K562 (cell line): ENCODE data around the gene ATF6B. TPM values are rescaled to one million over a fixed set of nuclear protein-coding genes. Genes with fewer than 3 reads are reported as not detected.

Experiments
- ASH1L ChIP-seq: fragments of 450-650 bp; IDR thresholded peaks from 2 replicates; pipeline ENCODE4 v1.6.1; 2018; ENCODE audit warnings: borderline replicate concordance, mild to moderate bottlenecking, low read depth; ENCODE audit not compliant: partially characterized antibody
- BRF1 ChIP-seq: IDR thresholded peaks from 3 replicates; pipeline ENCODE4 v1.6.1; 2011; ENCODE audit warnings: borderline replicate concordance, mild to moderate bottlenecking; ENCODE audit not compliant: insufficient read length; ENCODE audit errors: extremely low read depth
- C11orf30 ChIP-seq: fragments of 450-650 bp; IDR thresholded peaks from 2 replicates; pipeline ENCODE4 v1.6.1; 2016; ENCODE audit warnings: low read depth, mild to moderate bottlenecking
- CXXC5 ChIP-seq: fragments of 250-450 bp; sonication (Bioruptor Pico); IDR thresholded peaks from 2 replicates; pipeline ENCODE4 v1.8.0; 2022; ENCODE audit warnings: inconsistent platforms, mild to moderate bottlenecking, moderate library complexity
- ETV1 ChIP-seq: fragments of 450-650 bp; conservative IDR thresholded peaks from 2 replicates; pipeline ENCODE4 v1.6.1; 2016; ENCODE audit warnings: missing genetic modification characterization, control low read depth, low read depth, missing compliant biosample characterization
- YY1 ChIP-seq, 3 experiments: IDR thresholded peaks; 2 replicates each; pipeline ENCODE4 v1.6.1; 2011; ENCODE audit warnings: low read length in 2 of 3, mild to moderate bottlenecking in 2 of 3, moderate library complexity in 2 of 3, borderline replicate concordance in 1 of 3, control low read depth in 1 of 3, low read depth in 1 of 3; ENCODE audit not compliant: insufficient read depth in 3 of 3, insufficient replicate concordance in 2 of 3, control insufficient read depth in 1 of 3, insufficient read length in 1 of 3; ENCODE audit errors: extremely low read depth in 1 of 3
- polyA plus RNA-seq, 8 experiments: library from polyadenylated mRNA; depleted of rRNA in 4 of 8; stranded (reverse) in 5 of 8; unstranded in 3 of 8; fragments of >200 nt; fragmentation: Nextera tagmentation in 2 of 8; fragmentation: Illumina TruSeq in 1 of 8; extraction: Ambion mirVana in 2 of 8; extraction: Trizol in 1 of 8; gene quantifications; 2 replicates each; pipeline versions ENCODE4 v1.2.1 to v1.2.3, GENCODE V29; 2011 to 2014; ENCODE audit warnings: inconsistent platforms in 1 of 8, missing spikeins in 1 of 8
- total RNA-seq, 7 experiments: library from RNA; depleted of rRNA in 6 of 7; stranded (reverse); fragments of >200 nt in 6 of 7; fragmentation: Illumina TruSeq in 2 of 7; extraction: Trizol in 2 of 7; gene quantifications; 2 replicates each; pipeline versions ENCODE4 v1.2.1 to v1.2.3, GENCODE V29; 2011 to 2021; ENCODE audit warnings: low replicate concordance in 1 of 7
- TF ChIP-seq, protein P1 (sequence below), 2 experiments: fragments of 450-650 bp in 1 of 2; sonication (generic) in 1 of 2; formaldehyde crosslinking in 1 of 2; IDR thresholded peaks in 1 of 2; conservative IDR thresholded peaks in 1 of 2; 2 replicates each; pipeline versions ENCODE4 v1.6.1 to v1.8.1; 2016 to 2023; ENCODE audit warnings: mild to moderate bottlenecking in 2 of 2, moderate library complexity in 2 of 2, inconsistent platforms in 1 of 2, missing genetic modification reagents in 1 of 2
- TF ChIP-seq, protein P2 (sequence below): sonication (generic); formaldehyde crosslinking; IDR thresholded peaks from 2 replicates; pipeline ENCODE4 v1.8.1; 2023; ENCODE audit warnings: missing genetic modification reagents, mild to moderate bottlenecking, borderline replicate concordance
- TF ChIP-seq, protein P3 (sequence below): fragments of 450-650 bp; IDR thresholded peaks from one replicate; pipeline ENCODE4 v1.6.1; 2018; ENCODE audit warnings: mild to moderate bottlenecking, moderate library complexity; ENCODE audit not compliant: partially characterized antibody
- TF ChIP-seq, protein P4 (sequence below): fragments of 450-650 bp; formaldehyde crosslinking; IDR thresholded peaks from 2 replicates; pipeline ENCODE4 v1.4.0; 2020; ENCODE audit warnings: mild to moderate bottlenecking, moderate library complexity

ATF6B gene
- total and polyA plus RNA-seq, 9 of the 15 experiments (the other 6 are each of a cell fraction or from before 2014, with no cell fraction given) = 20.7 to 131 (median 31.7) TPM

DNA sequence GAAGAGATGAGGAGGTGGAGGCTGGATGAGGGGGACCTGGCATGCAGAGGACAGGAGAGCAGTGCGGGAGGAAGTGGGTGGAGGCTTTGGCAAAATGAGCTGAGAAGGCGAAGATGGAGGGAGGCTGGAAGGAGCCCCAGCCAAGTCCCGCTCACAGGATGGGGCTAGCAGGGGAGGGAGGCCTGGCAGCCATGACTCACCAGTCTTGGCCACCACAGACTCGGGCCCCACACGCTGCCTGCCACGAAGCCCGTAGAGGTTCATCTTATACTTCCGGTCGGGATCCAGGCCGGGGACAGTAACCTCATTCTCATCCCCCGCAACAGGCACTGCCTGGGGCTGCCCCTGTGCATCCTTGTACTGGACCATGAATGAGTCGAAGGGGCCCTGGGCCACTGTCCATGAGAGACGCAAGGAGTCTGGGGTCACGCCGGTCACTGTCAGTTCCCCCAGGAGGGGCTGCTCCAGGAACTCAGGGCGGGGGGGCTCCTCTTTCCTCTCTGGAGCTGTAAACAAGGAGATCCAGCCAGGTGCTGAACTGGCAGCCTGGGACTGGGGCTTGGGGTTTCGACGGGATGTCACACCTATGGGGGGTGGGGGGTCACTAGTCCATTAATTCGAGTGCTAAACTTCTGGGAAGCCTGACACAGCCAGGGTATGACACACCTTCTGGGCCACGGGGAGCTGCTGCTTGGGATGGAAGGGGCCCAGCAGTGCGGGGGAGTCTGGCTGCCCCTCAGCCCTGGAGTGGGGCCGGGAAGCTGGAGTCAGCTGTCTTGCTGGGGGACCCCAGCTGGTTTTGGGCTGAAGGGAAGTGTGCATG is 46.7 kb downstream of the ATF6B start (continued):
- TF ChIP-seq, protein P1, sequence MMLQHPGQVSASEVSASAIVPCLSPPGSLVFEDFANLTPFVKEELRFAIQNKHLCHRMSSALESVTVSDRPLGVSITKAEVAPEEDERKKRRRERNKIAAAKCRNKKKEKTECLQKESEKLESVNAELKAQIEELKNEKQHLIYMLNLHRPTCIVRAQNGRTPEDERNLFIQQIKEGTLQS (IDR thresholded peaks at IDR 0.05) = peak; percentile 80
- TF ChIP-seq, protein P1 (CRISPR knock-in tag; conservative IDR thresholded peaks at IDR 0.05) = no peak
- TF ChIP-seq BRF1 (no peak), ETV1 (peak; percentile 81), ASH1L (no peak), YY1 (IDR thresholded peaks at IDR 0.05; ENCODE audit: borderline replicate concordance in 1 of 3, control insufficient read depth in 1 of 3, extremely low read depth in 1 of 3, insufficient read depth in 3 of 3, insufficient read length in 1 of 3, insufficient replicate concordance in 2 of 3, low read depth in 1 of 3, low read length in 2 of 3) (peak in 2 of 3 experiments; percentile 53 to 56), CXXC5 (CRISPR knock-in tag) (peak; percentile 13; the same call in 1 of the 2 replicates), C11orf30 (0 out of 2 replicates have a peak, but pooled peaks have one; percentile 14)
- TF ChIP-seq, protein P2, sequence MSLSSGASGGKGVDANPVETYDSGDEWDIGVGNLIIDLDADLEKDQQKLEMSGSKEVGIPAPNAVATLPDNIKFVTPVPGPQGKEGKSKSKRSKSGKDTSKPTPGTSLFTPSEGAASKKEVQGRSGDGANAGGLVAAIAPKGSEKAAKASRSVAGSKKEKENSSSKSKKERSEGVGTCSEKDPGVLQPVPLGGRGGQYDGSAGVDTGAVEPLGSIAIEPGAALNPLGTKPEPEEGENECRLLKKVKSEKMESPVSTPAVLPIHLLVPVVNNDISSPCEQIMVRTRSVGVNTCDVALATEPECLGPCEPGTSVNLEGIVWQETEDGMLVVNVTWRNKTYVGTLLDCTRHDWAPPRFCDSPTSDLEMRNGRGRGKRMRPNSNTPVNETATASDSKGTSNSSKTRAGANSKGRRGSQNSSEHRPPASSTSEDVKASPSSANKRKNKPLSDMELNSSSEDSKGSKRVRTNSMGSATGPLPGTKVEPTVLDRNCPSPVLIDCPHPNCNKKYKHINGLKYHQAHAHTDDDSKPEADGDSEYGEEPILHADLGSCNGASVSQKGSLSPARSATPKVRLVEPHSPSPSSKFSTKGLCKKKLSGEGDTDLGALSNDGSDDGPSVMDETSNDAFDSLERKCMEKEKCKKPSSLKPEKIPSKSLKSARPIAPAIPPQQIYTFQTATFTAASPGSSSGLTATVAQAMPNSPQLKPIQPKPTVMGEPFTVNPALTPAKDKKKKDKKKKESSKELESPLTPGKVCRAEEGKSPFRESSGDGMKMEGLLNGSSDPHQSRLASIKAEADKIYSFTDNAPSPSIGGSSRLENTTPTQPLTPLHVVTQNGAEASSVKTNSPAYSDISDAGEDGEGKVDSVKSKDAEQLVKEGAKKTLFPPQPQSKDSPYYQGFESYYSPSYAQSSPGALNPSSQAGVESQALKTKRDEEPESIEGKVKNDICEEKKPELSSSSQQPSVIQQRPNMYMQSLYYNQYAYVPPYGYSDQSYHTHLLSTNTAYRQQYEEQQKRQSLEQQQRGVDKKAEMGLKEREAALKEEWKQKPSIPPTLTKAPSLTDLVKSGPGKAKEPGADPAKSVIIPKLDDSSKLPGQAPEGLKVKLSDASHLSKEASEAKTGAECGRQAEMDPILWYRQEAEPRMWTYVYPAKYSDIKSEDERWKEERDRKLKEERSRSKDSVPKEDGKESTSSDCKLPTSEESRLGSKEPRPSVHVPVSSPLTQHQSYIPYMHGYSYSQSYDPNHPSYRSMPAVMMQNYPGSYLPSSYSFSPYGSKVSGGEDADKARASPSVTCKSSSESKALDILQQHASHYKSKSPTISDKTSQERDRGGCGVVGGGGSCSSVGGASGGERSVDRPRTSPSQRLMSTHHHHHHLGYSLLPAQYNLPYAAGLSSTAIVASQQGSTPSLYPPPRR (CRISPR knock-in tag) = no peak
- TF ChIP-seq, protein P3, sequence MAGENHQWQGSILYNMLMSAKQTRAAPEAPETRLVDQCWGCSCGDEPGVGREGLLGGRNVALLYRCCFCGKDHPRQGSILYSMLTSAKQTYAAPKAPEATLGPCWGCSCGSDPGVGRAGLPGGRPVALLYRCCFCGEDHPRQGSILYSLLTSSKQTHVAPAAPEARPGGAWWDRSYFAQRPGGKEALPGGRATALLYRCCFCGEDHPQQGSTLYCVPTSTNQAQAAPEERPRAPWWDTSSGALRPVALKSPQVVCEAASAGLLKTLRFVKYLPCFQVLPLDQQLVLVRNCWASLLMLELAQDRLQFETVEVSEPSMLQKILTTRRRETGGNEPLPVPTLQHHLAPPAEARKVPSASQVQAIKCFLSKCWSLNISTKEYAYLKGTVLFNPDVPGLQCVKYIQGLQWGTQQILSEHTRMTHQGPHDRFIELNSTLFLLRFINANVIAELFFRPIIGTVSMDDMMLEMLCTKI = no peak
- TF ChIP-seq, protein P4, sequence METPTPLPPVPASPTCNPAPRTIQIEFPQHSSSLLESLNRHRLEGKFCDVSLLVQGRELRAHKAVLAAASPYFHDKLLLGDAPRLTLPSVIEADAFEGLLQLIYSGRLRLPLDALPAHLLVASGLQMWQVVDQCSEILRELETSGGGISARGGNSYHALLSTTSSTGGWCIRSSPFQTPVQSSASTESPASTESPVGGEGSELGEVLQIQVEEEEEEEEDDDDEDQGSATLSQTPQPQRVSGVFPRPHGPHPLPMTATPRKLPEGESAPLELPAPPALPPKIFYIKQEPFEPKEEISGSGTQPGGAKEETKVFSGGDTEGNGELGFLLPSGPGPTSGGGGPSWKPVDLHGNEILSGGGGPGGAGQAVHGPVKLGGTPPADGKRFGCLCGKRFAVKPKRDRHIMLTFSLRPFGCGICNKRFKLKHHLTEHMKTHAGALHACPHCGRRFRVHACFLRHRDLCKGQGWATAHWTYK (CRISPR knock-in tag) = peak; percentile 88
- TF ChIP-seq, all 486 proteins: peak for 35
